GM19455 (cell line): ENCODE measurements around the gene NOL4L.
"Not testable (repeated sequence)": the region's sequence is repeated elsewhere in the genome, so short reads cannot be mapped to it uniquely, and the experiment has no call there.

Experiments used
- ATAC-seq: cut with Tn5 transposase; IDR thresholded peaks from one replicate; pipeline ENCODE4 v1.9.1; 2021; ENCODE audit not compliant: unreplicated experiment

NOL4L gene

GRCh38 chr20:32578062-32578461 lies 7.1 kb downstream of the NOL4L start:
- not testable (repeated sequence) for ATAC-seq

- no peak for ATAC-seq
Observed at GRCh38 chr20:32577657-32578056, 7.5 kb downstream of the NOL4L start.

DNA sequence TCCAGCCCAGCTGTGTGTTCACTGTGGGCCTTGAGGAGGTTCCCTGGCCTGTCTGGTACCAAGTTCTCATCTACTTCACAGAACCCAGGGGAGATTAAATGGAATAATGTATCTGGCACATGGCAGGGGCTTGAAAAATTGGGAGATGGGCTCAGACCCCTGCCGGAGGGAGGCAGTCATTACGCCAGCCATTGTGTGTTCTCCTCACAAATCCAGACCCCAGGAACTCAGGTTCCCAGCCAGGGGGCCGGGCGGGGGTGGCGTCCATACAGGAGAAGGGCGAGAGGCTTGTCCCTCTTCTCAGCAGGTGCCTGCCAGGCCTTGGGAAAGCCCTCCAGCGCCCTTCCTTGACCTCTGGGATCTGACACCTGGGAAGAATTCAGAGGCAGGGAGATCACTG lies 8.1 kb downstream of the NOL4L start:
- no peak for ATAC-seq

DNA sequence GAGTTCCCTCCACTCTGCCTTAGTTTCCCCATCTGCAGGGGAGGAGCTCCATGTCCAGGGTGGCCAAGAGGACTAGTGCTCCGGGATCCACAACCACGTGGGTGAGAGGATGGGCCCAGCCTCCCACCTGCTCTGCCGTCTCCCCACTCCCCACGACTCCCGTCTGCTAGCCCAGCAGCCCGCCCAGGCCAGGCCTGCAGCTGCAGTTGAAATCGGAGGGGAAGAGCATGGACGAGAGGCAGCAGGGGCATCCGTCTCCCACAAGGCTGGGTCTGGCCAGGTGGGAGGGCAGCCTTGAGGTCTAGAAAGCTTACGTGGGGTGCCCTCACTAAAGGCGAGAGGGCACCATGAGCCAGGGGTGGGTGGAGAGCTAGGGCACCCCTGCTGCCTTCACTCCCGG lies 8.6 kb downstream of the NOL4L start:
- no peak for ATAC-seq

GRCh38 chr20:32575805-32576204 lies 9.3 kb downstream of the NOL4L start:
- no peak for ATAC-seq

GRCh38 chr20:32575227-32575581 lies 9.9 kb downstream of the NOL4L start:
- no peak for ATAC-seq

GRCh38 chr20:32574296-32575226 lies 10.6 kb downstream of the NOL4L start:
- no peak for ATAC-seq

GRCh38 chr20:32573167-32573851 lies 11.8 kb downstream of the NOL4L start:
- no peak for ATAC-seq

GRCh38 chr20:32572271-32572968 lies 12.7 kb downstream of the NOL4L start:
- ATAC-seq: no peak

- no peak for ATAC-seq
Observed at GRCh38 chr20:32571566-32571965, 13.6 kb downstream of the NOL4L start.

DNA sequence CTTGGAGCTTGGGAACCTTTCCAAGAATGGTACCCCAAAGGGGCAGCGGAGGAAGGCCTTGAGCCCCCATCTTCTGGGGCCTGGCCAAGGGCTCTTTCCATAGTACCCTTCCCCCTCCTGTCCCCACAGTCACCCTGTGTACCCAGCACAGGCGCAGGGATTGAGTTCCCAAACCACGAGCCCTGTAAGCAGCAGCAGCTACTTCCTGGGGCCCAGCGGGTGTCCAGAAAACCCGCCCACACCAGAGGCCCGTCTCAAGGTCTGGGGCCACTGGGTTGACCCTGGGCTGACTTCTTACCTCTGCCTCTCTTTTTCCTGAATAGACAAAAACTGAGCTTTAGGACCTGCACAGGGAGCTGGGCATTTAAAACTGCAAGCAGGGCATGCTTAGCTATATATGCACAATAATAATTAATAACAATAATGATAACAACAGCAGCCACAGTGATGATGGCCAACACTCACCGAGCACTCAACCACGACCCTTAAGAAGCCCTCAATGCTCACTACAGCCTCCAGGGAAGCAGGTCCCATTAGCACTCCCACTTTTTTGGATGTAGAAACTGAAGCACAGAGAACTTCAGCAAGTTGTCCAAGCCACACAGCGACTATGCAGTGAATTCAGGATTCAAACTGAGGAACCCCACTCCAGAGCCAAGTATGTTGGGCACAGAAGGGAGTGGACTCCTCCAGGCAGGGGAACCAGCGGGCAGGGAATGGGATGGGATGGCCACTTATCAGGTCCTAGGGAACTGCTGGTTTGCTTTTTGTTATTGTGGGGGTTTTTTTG lies 14.5 kb downstream of the NOL4L start:
- ATAC-seq: no peak

DNA sequence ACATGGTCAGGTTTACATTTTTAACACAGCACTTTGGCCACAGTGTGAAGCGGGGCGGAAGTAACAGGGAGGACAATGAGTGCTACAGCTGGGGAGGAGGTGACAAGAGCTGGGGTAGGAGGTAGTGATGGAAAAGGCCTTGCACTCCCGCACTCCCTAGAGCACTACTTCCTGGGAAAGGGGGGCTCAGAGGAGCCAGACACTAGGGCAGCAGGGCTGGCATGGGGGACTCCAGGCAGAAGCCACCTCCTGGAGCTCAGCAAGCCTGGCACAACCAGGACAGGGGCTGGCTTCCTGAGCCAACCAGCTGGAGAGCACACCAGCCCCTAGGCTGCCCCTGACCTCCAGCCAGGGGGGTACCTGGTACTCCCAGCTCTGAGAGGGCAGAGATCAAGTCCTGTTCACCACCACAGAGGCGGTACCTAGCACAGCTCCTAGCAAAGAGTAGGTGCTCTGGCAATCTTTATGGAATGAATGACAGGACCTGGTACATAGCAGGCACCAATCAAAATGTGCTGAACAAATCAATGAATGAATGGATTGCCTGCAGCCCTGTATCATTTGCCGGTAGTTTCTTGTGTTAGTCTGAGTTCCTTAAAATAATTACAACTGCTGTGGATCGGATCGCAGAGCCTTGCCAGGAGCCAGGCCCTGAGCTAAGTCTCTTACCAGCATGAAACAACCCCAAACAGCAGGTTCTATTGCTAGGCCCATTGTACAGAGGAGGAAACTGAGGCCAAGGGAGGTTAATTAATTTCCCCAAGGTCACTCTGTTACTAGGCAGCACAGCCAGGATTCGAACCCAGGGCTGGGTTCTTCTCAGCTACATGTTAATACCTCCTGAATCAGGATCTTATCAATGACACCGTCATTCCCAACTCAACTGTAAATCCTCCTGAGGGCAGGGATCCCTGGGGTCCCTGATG lies 15.5 kb downstream of the NOL4L start:
- no peak for ATAC-seq

- no peak for ATAC-seq
Observed at GRCh38 chr20:32569018-32569379, 16.1 kb downstream of the NOL4L start.

DNA sequence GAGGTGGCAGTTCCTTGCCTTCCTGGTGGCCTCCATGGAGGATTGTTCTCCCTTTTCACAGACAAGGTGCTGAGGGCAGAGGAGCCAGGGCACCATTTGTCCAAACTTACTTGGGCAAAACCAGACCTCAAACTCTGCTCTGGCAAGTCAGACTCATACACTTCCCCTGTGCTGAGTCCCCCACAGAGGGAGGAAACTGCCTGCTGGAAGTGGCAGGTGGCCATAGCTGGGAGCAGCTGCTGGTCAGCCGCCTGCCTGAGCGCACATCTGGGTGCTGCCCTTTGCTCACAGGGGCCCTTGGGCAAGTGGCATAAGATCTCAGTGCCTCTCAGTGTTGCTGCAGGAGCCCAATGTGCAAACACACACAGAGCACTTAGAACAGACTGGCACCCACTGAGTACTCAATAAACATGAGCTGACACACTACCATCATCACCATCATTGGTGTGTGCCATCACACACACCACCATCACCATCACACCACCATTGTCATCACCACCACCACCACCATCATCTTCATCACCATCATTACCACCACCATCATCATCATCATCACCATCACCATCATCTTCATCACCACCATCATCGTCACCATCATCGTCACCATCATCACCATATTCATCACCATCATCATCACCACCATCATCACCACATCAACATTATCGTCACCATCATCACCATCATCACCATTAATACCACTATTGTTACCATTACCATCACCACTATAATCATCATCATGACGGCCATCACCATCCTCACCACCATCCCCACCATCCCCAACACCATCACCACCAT lies 17.6 kb downstream of the NOL4L start:
- ATAC-seq: no peak

DNA sequence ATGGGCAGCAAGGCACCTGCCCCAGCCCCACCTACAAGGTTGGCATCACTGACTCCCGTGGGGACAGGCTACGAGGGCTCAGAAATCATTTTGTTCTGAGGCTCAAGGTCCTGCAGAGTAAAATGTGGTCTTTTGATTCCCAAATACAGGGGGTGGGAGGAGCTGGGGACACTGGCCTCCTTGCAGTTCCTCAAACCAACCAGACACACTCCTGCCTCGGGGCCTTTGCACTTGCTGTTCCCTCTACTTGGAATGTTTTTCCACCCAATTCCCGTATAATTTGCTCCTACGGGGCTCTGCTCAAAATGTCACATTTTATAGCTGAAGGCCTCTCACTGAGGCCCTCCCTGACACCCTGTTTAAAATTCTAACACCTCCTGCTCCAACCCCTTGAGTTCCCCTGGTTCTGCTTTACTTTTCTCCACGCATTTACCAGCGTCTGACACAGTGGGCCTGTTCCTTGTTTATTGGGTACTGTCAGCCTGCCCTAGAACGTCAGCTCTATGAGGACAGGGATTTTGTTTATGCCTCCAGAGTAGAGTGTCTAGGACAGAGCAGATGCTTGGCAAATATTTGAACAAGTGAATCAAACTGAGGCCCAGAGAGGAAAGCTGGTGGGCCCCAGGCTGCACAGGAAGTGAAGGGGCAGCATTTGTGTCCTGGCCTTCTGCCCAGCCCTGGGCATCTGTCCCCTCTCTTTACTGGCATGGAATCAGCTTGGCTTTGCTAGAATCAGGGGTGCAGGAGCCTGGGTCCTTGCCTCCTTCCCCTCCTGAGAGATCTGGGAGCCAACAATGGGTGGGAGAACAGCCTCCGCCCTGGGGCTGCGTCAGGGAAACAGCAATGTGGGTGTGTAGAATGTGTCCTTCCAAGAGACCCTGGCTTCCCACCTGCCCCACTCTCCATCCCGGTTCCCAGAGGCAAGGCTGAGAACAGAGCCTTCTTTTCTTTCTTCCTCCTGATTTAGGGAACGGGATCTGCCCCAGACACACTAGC lies 18.5 kb downstream of the NOL4L start:
- ATAC-seq: no peak

GRCh38 chr20:32565735-32566032 lies 19.4 kb downstream of the NOL4L start:
- ATAC-seq: no peak

DNA sequence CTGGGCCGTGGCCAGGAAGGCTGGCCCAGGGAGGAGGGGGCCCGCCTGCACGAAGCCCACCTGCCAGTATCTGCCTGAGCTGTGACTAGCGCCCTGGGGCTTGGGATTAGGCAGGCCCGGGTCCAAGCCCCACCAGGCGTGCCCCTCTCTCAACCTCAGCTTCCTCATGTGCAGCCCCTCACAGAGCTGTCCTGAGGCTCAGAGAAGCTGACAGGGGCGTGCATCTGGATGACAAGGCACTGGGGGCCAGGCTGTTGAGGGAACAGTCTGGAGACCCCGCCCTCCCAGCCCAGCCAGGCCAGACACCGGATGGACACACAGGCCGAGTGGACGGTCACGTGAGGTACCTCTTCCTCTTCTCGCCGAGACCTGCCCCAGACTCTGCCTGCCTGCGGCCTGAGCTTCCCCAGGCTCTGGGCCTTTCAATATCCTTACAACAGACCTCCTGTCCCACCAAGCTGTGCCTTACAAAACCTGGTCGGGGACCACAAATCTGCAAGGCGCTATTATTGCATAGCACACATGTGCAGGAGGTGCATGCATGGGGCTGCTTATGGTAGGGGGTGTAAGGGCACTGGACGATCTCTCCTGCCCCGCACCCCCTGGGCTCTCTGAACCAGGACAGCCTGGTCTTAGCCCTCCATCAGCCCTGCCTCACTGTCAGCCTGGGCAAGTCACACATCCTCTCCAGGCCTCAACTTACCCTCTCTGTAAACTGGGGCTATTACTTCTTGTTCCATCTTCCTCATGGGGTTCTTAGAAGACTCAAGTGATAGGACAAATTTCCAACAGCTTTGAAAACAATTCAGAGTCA lies 20.0 kb downstream of the NOL4L start:
- ATAC-seq: no peak
